Psoas muscle (tissue), 8 donors: ENCODE data around the gene ANKMY1. TPM values are rescaled to one million over a fixed set of nuclear protein-coding genes. Genes with fewer than 3 reads are reported as not detected.

Source experiments
- ATAC-seq, 4 donors: fragments of 200-7000 bp; cut with Tn5 transposase; one replicate each; pipeline ENCODE4 v1.9.1; 2020; ENCODE audit warnings: moderate library complexity in 3 of 4, mild to moderate bottlenecking in 2 of 4
- DNase-seq, 2 donors: peaks; one replicate each; pipeline ENCODE4 v3.0.0-alpha.2; 2020
- H3K27ac ChIP-seq: fragments of 200-600 bp; one replicate; pipeline ENCODE4 v1.8.0; 2022
- H3K27me3 ChIP-seq, 3 donors: fragments of 200-600 bp in 1 of 3; one replicate each; pipeline versions ENCODE4 v1.6.1 to v1.8.0; 2013 to 2022; ENCODE audit warnings: low read length in 2 of 3, mild to moderate bottlenecking in 2 of 3, moderate library complexity in 1 of 3; ENCODE audit not compliant: insufficient read depth in 3 of 3
- H3K36me3 ChIP-seq, 2 donors: fragments of 200-600 bp in 1 of 2; one replicate each; pipeline versions ENCODE4 v1.6.1 to v1.8.0; 2013 to 2022; ENCODE audit warnings: low read depth in 1 of 2, mild to moderate bottlenecking in 1 of 2, moderate library complexity in 1 of 2; ENCODE audit not compliant: insufficient read depth in 1 of 2
- H3K4me1 ChIP-seq: fragments of 200-600 bp; one replicate; pipeline ENCODE4 v1.8.0; 2022
- H3K4me3 ChIP-seq: fragments of 200-600 bp; one replicate; pipeline ENCODE4 v1.8.0; 2022; ENCODE audit warnings: mild to moderate bottlenecking
- H3K9me3 ChIP-seq: fragments of 200-600 bp; one replicate; pipeline ENCODE4 v1.8.0; 2022
- WGBS, 3 donors: extraction: QIAGEN DNeasy Blood & Tissue Kit; methylation state at CpG; one replicate each; pipeline versions ENCODE4 v1.1.6 to v1.1.7; 2013; 5-methylcytosine and 5-hydroxymethylcytosine counted together
- intact Hi-C, 2 donors: fragments of 100-400 bp; cut with DNase I; formaldehyde crosslinking; loops; one replicate each; pipeline versions ENCODE4 v1.11.0 to v1.14.2; 2022
- polyA plus RNA-seq, 3 donors: library from polyadenylated mRNA; stranded (reverse); fragments of 200-250 nt; gene quantifications; one replicate each; pipeline ENCODE4 v1.2.3, GENCODE V29; 2013
- total RNA-seq, 4 donors: library from RNA; stranded (reverse); fragmentation: NEBNext Ultra II Directional in 2 of 4; extraction: Animal tissue kit (Norgen Biotek cat#: 25700) in 2 of 4; gene quantifications; one replicate each; pipeline versions ENCODE4 v1.2.1 to v1.2.4, GENCODE V29; 2021 to 2023
- TF ChIP-seq, protein P1 (sequence below): fragments of 200-600 bp; IDR thresholded peaks from one replicate; pipeline ENCODE4 v1.8.0; 2022; ENCODE audit warnings: antibody characterized with exemption
- donor health status: healthy with polysubstance abuse.
- donor health status: DM: no; HTN: no; CAD: no; lungs with moderate emphysema.
- donor health status: Bipolar disorder and iron deficiency.
- donor health status: healthy.
- donor health status: DM: yes; HTN: yes; CAD: no.
- donor health status: DM: no; HTN: no; CAD: no.
- donor health status: DM: no; HTN: no; CAD: no.
- donor health status: DM: yes; HTN: yes; CAD: no.

Gene ANKMY1
- total and polyA plus RNA-seq, 7 donors = 1.4 to 5.8 (median 3.0) TPM

DNA sequence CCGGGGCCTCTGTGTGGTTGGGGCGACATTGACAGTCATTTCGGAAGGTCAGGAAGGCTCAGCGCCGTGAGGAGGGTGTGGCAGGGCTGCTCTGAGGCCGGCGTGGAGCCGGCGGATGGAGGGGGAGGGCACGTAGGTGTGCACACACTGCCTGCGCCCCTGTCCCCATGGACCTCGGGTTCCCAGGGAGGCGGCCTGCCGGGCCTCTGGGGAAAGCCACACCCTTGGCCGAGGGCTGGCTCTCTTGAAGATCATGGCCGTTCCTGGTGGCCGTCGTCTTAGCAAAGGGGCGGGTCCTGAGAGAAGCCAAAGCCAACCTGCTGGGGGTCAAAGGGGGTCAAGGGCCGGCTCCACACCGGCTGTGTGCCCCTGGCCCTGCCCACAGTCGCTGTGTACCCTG is 110.5 kb downstream of the ANKMY1 start:
- H3K4me1 ChIP-seq = peaks cover 72% of the 10 kb centered on the region
- TF ChIP-seq, protein P1, sequence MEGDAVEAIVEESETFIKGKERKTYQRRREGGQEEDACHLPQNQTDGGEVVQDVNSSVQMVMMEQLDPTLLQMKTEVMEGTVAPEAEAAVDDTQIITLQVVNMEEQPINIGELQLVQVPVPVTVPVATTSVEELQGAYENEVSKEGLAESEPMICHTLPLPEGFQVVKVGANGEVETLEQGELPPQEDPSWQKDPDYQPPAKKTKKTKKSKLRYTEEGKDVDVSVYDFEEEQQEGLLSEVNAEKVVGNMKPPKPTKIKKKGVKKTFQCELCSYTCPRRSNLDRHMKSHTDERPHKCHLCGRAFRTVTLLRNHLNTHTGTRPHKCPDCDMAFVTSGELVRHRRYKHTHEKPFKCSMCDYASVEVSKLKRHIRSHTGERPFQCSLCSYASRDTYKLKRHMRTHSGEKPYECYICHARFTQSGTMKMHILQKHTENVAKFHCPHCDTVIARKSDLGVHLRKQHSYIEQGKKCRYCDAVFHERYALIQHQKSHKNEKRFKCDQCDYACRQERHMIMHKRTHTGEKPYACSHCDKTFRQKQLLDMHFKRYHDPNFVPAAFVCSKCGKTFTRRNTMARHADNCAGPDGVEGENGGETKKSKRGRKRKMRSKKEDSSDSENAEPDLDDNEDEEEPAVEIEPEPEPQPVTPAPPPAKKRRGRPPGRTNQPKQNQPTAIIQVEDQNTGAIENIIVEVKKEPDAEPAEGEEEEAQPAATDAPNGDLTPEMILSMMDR = no peak
- no peaks in the 10 kb centered on the region for H3K27me3 ChIP-seq
- no peaks in the 10 kb centered on the region for H3K9me3 ChIP-seq
- no peak overlapping the region for H3K27ac ChIP-seq
- ATAC-seq (peak in 1 of 4 donors; percentile 0), DNase-seq (no peak)
- peaks cover 0 to 16% of the 10 kb centered on the region in 2 donors for H3K36me3 ChIP-seq
- no peak overlapping the region for H3K4me3 ChIP-seq
- intact Hi-C loops = no loop called here
- WGBS, 3 donors = 53 to 62% (median 58%) methylated on average over 22 of the region's 22 CpGs

DNA sequence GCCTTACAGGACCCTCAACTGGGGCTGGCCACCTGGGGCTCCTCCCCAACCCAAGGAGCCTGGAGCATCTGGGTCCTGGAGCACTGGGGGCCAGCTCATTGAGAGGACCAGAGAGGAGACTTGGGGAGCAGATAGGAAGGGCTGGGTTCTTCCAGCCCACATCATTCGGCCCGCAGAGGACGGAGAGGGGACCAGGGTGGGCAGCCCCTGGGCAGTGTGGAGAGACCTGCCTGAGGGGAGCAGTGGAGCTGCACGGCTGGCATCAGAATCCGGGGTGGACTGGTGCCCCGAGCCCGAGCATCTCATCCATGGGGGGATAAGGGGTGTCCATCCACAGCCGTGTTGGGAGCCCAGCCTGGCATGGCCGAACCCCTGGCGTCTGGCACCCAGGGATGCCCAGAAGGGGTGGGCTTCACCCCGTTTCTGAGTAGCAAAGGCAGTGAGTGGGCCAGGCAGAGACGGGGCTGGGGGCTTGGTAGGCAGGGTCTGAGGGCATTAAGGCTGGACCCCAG is 111.1 kb downstream of the ANKMY1 start:
- 88 to 91% (median 91%) methylated on average over 12 of the region's 12 CpGs for WGBS, 3 donors
- Histone ChIP-seq H3K27ac (no peak overlapping the region), H3K4me3 (no peak overlapping the region), H3K36me3 (peaks cover 0 to 16% of the 10 kb centered on the region in 2 donors), H3K9me3 (no peaks in the 10 kb centered on the region), H3K4me1 (peaks cover 74% of the 10 kb centered on the region), H3K27me3 (no peaks in the 10 kb centered on the region)
- DNase-seq (no peak), ATAC-seq (no peak)
- intact Hi-C loops = no loop called here
- TF ChIP-seq, protein P1 = no peak

- intact Hi-C loops = no loop called here
Measured at GRCh38 chr2:240445961-240446663, 111.7 kb downstream of the ANKMY1 start.

GRCh38 chr2:240444464-240444863 is 113.3 kb downstream of the ANKMY1 start:
- Histone ChIP-seq H3K27ac (peak overlapping the region; percentile 65), H3K27me3 (no peaks in the 10 kb centered on the region), H3K4me3 (no peak overlapping the region), H3K4me1 (peaks cover 71% of the 10 kb centered on the region), H3K9me3 (no peaks in the 10 kb centered on the region), H3K36me3 (peaks cover 0 to 16% of the 10 kb centered on the region in 2 donors)
- intact Hi-C loops = no loop called here
- TF ChIP-seq, protein P1 = no peak
- no peak for DNase-seq
- ATAC-seq = no peak
- 76 to 86% (median 79%) methylated on average over 16 of the region's 16 CpGs for WGBS, 3 donors

More at GRCh38 chr2:240445961-240446663, 111.7 kb downstream of the ANKMY1 start:
- no peak overlapping the region for H3K27ac ChIP-seq
- peaks cover 74% of the 10 kb centered on the region for H3K4me1 ChIP-seq
- WGBS, 3 donors = 78 to 82% (median 81%) methylated on average over 23 to 24 of the region's 24 CpGs
- H3K9me3 ChIP-seq = no peaks in the 10 kb centered on the region
- H3K36me3 ChIP-seq = peaks cover 0 to 16% of the 10 kb centered on the region in 2 donors
- H3K4me3 ChIP-seq = no peak overlapping the region
- ATAC-seq (no peak), DNase-seq (no peak)
- H3K27me3 ChIP-seq = no peaks in the 10 kb centered on the region
- TF ChIP-seq, protein P1 = no peak
